Islet precursor cell (in vitro differentiated cells): Measurements from ENCODE around the gene GMDS.
"Not testable (repeated sequence)": the region's sequence is repeated elsewhere in the genome, so short reads cannot be mapped to it uniquely, and the experiment has no call there.

Experiments used
- DNase-seq: peaks from one replicate; pipeline ENCODE4 v3.0.0-alpha.2; 2018

The GMDS gene

DNA sequence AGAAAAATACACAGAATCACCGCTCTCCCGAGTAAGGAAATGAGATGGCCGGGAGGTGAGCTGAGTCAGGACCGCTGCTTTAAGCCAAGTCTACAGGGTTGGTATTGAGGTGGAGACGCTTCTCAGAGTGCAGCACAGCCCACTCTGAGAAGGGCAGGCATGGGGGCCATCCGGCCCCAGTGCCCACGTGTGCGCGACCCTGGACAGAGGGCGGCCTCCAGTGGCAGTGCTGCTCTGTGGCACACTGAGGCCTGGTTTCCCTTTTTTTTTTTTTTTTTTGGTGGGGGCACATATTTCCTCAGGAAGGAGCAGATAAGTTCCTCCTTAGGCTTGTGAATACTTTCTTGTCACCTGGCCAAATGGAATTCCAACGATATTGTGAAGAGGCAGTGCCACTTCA lies 546.9 kb downstream of the GMDS start:
- DNase-seq, result no peak

DNA sequence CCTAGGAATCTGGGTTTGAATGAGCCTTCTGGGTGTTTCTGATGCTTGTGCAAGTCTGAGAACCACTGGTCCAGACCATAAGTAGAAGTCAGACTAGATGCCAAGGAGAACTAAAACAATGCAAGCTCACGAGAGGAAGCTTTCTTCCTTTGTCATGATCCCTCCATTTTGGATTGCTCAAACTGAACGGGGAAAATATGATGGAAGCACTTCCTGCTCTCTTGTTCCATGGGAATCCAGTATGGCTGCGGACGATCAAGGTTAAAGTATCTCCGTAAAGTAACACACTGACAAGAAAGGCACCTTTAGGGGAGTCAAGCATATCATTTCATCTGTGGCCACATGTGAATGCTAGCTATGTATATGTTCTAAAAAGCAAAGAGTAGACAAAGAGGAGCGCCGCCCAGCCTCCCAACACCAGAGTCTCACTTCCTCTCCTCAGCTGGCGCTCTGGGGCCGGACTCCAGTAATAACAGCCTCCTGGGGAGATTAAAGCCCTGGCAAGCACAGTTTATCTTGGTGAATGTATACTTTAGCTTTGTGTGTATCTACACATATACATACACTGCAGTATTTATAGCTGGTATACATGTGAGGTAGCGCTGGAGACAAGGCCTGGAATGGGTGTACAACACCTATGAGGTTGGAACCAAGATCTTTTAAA lies 547.6 kb downstream of the GMDS start:
- DNase-seq, result no peak

DNA sequence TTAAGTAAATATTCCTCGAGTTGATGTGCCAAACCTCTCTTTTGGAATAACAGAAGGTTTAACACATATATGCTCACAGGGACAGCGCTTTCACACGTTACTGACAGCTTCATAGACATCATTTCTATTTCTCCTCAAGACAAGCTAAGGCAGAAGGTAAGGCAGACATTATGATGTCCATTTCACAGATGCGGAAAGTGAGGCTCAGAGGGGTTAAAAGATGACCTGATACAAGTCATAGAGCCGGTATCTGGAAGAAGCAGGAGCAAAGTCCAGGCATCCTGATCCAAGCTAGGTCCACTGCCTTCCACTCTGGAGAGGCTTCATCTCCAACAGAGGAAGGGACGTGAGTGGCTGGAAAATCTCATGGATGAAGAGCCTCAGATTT lies 548.9 kb downstream of the GMDS start:
- DNase-seq, result no peak

DNA sequence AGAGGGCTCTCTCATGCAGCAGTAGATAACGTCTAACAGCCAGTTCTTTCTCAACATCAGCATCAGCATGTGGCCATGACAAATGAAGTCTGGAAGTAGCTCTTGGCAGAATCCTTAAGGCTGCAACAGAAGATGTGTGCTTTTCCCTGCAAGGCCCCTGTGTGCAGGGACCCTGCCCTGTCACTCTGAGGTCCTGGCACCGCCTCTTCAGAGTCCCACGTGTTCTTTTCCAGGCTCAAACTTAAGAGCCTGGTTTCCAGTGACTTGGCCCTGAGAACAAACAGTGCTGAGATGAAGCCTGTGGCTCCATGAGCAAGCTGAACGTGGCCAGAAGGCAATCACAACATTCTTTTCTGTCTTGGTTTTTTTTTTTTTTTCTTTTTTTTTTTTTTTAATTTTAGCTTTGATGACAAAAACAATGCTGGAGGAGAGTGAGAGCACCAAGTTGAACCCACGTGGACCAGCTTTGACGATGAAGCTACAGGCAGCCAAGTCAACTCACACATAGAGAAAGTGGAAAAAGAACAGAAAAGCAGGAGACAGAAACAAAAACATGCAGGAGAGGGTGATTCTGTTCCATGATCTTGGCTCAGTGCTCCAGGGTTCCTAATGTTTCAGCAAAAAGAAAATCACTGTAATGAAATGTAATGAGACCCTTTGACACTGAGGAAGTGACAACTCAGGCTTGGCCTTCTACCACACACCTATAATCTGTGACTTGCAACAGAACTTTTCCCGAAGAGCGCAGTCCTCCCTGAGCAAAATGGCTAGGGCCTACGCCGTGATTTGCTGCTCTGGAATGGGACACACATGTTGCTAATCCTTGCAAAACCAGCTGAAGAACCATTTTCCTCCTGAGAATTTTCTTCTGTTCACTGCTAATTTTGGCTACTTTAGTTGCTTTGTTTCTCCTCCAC lies 549.6 kb downstream of the GMDS start:
- DNase-seq, result no peak

DNA sequence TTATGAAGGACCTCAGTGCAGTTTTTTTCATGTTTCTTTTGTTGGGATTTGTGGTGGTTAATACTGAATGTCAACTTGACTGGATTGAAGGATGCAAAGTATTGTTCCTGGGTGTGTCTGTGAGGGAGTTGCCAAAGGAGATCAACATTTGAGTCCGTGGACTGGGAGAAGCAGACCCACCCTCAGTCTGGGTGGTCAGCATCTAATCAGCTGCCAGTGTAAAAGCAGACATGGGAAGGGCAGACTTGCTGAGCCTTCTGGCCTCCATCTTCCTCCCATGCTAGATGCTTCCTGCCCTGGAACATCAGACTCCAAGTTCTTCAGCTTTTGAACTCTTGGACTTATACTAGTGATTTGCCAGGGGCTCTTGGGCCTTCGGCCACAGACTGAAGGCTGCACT lies 553.6 kb downstream of the GMDS start:
- DNase-seq, result not testable (repeated sequence)

DNA sequence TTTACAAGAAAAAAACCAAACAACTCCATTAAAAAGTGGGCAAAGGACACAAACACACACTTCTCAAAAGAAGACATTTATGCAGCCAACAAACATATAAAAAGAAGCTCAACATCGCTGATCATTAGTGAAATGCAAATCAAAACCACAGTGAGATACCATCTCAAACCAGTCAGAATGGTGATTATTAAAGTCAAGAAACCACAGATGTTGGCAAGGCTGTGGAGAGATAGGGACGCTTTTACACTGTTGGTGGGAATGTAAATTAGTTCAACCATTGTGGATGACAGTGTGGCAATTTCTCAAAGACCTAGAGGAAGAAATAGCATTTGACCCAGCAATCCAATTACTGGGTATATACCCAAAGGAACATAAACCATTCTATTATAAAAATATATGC lies 554.7 kb downstream of the GMDS start:
- not testable (repeated sequence) for DNase-seq

DNA sequence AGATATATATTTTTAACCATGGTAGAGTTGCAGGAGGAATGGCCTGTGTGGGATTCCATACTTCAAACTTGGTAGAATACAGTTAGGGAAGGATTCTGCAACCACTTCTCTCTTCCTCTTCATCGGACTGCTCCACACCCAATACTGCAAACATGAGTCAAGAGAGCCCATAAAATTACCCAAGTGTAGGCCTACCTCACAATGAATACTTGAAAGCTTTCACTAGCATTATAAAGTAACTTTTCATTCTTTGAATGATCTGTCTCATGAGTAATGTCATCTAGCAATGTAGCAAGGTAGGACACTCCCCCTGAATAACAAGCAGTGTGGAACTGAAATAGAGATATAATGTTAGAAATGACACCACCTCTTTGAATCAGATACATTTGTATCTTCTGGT lies 556.3 kb downstream of the GMDS start:
- no peak for DNase-seq

DNA sequence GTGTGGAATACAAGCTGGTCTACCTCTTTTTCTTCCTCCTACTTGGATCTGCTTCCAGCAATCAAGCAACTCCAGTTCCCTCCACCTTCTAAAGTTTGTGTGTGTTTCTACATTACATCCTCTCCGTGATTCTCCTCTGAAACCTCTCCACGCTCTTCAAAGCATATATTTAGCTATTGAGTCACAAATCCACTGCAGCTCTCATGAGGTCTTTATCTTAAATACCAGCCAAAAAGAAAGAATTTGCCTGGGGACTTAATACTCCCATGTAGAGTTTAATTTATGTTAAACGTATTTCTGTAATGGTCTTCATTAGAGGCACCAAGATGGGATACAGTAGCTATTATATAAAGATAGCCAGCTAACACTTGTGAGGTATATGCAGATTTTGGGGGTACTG lies 557.0 kb downstream of the GMDS start:
- DNase-seq, result no peak

DNA sequence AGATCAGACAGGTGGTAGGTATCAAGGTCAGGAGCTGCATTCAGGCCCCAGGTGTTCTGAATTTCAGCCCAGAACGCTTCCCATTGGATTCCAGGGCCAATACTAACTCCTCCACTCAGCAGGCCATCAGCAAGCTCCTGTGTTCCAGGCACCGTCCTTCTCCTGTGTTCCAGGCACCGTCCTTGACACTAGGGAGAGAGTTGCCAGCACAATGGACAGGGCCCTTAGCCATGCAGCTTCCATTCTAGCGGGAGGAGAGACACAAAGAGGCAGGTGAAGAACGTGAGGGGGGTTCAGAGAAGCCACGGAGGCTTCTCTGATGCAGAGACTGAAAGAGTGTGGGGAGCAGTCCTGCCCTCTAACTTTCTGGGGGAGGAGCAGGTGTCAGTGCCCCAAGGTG lies 558.0 kb downstream of the GMDS start:
- DNase-seq, result no peak

DNA sequence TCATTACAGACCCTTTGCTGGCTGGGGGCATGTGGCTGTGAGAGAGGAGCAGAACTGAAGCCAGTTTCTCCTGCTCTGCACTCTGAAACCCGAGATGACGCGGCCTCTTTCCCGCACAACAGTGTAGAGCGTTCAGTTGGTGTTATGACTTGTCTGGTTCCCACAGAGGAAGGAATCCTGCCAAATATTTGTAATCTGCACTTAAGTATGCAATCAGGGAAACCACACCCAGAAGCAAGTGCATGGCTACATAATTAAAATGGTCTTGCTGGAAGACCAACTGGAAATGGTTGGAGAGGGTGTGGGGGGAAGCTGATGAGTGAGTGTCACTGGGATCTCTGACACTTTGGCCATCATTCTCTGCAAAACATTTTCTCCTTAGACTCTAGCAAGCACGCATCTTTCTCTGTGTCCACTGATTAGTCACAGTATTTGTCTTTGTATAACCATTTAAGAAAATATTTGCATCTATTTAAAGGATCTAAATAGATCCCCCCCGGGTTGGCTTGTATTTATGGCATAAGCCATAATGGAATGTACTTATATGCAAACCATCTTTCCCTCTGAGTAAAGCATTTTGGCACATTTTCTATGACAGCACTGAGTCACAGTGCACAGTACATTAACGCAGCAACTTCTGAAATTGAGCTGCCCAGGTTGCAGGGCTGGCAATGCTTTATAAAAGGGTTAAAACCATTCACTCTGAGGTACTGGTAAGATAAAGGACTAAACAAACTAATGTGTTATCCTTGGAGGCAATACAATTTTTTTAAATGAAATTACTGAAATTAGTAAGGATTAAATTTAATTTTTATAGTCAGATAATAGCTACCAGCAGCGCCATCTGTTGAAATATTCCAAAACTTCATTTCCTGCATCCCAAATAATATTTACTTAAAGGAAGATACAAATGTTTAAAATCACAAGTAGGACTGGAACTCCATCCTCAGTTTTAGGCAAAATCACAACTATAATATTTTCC lies 559.0 kb downstream of the GMDS start:
- DNase-seq, result peak; percentile 66

DNA sequence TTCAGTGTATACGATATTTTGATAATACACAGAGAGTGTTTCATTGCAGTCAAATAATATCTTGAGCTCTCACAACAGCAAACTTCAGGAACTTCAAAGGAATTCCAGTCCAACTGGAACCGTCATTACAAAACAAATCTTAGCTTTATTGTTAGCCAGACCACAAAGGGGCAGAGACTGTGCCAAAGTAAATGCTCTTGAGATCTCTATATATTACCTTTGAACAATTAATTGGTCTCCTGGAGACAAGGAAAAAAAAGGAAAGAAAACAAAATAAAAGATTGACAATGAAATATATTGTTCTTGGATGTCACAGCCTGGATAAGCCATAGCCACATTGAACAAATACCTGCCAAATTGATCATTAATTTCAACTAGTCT lies 565.7 kb downstream of the GMDS start:
- DNase-seq, result no peak

DNA sequence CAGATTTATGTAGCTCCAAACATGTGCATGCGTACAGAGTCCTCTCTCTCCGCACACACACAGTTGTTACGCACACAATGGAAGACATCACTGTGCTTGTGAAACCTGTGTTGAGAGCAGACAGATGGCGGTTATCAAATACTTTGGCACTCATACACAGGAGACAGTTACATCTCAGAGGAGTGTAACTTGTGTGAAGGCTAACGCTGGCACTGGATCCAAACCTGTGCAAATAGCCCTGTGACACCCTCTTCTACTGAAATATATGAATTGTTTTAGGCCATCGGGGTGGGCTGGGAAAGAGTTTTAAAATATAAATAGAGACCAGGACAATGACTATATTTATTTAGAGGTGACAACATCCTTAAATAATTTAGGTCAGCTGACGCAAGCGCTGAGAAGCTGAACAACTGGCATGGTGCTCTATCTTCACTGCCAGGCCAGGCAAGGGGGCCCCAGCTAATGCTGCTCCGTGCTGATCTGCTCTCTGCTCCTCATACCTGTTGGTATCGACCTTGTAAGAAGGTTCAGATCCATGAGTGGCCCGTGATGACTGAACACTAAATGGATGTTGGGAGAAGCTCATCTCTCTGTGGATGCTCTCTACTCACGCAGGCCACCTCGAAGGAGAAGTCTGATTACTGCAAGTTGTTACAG lies 566.2 kb downstream of the GMDS start:
- DNase-seq, result peak; percentile 38

DNA sequence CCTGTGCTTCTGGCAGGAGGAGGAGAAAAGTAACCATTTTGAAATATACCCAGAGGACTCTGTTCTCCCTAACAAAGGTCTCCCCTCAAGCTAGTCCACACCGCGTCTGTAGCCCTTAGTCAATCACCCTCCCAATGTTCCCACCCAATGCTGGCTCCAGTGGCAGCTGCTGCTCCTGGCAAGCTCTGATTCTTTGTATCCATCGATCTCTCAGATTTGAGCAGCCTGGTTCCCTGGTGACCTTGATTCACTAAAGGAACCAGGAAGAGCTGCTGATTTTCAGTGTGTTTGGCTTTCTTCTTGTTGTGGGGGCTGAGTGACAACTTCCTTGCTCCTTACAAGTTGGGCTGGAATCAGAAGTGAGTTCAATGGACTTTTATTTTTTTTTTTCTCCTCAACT lies 567.2 kb downstream of the GMDS start:
- DNase-seq, result no peak

DNA sequence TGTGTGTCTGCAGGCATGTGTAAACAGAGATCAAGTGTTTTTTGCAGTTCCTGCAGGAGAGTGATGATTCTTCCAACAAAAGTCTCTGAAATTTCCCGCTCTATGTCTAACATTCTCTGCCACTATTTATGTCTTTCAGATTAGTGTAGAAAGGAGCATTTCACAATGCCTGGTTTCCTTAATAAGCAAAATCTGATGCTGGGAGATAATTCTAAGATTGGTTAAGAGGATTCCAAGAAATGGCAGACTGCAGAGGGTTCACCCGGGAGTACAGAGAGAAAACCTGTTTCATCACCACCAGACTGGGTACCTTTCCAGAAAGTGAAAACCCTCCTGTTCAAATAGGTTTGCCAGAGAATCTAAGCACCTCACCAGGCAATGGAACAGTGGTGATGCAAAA lies 573.0 kb downstream of the GMDS start:
- DNase-seq, result no peak

DNA sequence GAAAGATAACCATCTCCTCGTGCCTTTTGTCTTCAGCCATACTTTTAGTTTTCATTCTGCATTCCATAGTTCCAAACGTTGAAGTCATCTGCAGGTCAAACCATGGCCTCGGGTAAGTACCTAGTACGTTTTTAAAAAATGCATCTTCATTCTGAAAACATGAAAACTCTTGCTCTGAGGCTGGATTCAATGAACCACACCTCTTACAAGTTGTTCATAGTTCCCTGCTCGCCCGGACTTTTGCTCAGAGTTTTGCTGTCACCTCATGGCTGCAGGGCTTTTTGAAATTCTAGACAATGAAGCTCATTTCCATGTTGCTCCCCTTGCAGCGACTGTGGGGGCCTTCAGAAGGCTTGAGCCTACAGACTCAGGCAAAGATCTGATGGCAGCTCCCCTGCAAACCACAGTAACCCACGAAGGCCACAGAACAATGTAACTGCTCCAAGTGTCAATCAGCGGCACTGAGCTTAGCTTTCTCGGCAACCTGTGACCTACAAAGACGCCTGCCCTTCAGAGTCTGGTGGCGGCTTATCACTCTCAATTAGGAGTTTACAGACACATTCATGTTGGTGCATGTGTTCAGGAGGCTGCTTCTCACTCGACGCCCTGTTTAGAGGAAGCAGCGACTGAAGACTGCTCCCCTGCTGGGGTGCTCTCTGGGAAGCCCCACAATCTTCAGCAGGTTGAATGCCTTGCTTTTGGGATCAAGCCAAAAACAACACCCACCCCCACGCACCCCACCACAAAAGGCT lies 574.5 kb downstream of the GMDS start:
- no peak for DNase-seq

DNA sequence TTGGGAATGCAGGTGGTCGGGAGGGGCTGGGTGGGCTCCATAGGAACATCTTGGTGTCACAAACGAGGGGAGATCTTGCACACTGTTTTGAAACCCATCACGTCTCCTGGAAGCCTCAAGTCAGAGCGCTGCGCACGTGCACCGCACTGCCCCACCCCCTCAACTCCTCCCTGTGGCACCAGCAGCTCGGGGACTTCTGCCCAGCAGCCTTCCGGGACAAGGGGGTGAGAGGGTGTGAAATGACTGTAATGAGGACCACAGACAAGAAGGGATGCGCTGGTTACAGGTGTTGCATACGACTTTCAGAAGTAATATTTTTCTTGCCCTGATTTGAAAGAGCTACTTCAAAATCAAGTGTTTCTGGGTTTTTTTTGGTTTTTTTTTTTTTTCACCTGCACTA lies 575.4 kb downstream of the GMDS start:
- DNase-seq, result no peak

DNA sequence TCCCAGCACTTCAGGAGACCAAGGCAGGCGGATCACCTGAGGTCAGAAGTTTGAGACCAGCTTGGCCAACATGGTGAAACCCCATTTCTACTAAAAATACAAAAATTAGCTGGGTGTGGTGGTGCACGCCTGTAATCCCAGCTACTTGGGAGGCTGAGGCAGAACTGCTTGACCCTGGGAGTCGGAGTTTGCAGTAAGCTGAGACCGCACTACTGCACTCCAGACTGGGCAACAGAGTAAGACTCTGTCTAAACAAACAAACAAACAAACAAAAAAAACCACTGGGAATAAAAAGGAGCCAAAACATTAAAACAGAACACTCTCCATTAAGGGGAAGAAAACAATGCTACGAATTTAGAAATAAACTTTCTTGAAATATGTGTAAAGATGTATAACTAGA lies 576.9 kb downstream of the GMDS start:
- not testable (repeated sequence) for DNase-seq

DNA sequence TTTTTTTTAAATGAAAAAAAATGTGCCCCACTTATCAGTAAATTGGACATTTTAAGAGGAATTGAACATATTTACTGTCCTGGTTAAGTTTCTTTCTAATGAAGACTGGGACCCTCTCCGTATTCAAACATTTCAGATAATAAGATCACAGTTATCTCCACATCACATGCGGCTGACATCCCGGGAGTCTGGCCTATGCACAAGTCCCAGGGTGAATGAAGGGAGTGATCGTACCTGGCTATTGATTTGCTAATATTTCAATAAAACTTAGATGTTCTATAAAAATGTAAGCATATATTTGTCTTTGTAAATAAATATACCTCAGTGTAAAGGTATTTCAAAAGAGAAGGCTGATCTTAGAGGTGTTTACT lies 577.6 kb downstream of the GMDS start:
- DNase-seq, result no peak

DNA sequence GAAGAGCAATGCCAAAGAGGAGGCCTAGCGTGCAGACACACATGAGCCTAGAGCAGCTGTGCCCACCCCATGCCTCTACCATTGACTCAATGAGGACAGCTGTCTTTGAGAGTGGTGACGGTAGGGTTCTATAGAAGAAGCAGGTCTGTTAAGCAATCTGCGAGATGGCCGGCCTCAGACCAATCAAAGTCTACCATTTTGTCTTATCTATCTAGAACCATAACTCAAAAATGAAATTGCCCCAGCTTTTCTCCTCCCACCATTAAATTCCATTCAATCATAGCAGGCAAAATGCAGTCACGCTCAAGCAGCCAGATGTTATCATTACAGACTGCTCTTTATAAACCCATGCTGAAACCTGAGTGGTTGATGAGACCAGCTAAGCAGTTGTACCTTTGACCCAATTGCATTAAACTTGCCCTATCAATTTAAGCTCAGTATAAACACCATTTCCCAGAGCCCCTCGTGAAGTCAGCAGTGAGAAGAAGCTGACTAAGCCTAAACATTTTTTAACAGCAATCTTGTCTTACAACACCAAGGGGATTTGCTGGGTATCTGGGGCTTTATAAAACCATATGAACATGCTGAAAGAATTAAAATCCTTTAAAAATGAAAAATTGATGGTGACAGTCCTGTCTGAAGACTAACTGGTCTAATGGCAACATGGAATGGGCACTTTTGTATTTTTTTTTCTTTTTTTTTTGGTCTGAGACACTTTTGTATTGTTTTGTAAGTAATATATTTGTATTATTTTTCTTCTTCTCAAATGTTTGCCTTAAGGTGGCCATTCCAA lies 578.2 kb downstream of the GMDS start:
- no peak for DNase-seq

DNA sequence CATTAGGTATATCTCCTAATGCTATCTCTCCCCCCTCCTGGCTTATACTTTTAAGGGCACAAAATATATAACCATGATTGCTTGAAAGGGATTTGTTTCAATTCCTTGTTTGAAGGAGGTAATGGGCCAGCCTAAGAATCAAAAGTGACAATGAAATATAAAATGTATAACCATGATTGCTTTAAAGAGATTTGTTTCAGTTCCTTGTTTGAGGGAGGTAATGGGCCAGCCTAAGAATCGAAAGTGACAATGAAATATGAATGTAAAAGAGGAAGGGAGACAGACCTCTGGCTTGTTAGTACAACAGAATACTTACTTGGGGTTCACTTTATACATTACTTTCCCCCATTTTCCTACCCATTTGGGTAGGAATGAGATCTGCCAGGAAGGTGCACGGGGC lies 580.2 kb downstream of the GMDS start:
- no peak for DNase-seq

DNA sequence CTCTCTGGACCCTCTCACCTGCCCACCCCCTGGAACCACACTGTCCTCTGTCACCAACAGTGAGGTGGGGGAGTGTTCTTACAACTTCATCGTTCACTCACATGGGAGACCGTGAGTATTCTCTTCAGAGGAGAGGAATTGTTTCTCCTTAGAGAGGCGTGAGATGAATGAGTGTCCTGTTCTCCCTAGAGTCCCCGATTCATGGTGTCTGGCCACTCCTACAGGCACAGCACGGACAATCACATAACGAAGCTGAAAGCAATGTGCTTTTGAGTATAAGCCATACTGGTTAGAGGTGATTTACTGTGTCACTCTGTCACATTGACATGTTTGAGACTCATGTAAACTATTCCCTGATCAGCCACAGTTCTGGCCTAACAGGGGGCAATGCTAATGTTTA lies 581.1 kb downstream of the GMDS start:
- no peak for DNase-seq
